Stimulated activated CD4-positive, alpha-beta T cell treated with anti-CD3 and anti-CD28 coated beads, Interleukin-15, amount 100 ng/mL, for 1 hour (primary cell): Measurements from ENCODE around the gene MAB21L4.

Source experiments
- DNase-seq, 2 donors: peaks; one replicate each; pipeline ENCODE4 v3.0.0-alpha.2; 2020; ENCODE audit warnings: low read depth in 1 of 2, low spot score in 1 of 2

Gene MAB21L4

GRCh38 chr2:240881913-240882312 lies 14.0 kb downstream of the MAB21L4 start:
- no peak for DNase-seq

GRCh38 chr2:240879105-240879504 lies 16.9 kb downstream of the MAB21L4 start:
- DNase-seq = no peak

- DNase-seq = no peak
Measured at GRCh38 chr2:240878341-240878936, 17.5 kb downstream of the MAB21L4 start.

GRCh38 chr2:240877460-240878340 lies 18.3 kb downstream of the MAB21L4 start:
- DNase-seq = no peak

GRCh38 chr2:240876475-240877251 lies 19.3 kb downstream of the MAB21L4 start:
- DNase-seq = no peak

GRCh38 chr2:240876035-240876474 lies 19.9 kb downstream of the MAB21L4 start:
- no peak for DNase-seq

- DNase-seq = no peak
Measured at GRCh38 chr2:240875228-240876034, 20.5 kb downstream of the MAB21L4 start.

GRCh38 chr2:240874715-240875227 lies 21.2 kb downstream of the MAB21L4 start:
- no peak for DNase-seq

- DNase-seq = no peak
Measured at GRCh38 chr2:240873805-240874714, 21.9 kb downstream of the MAB21L4 start.

- no peak for DNase-seq
Measured at GRCh38 chr2:240873098-240873788, 22.7 kb downstream of the MAB21L4 start.

- DNase-seq = no peak
Measured at GRCh38 chr2:240872317-240873097, 23.4 kb downstream of the MAB21L4 start.

GRCh38 chr2:240871071-240871958 lies 24.6 kb downstream of the MAB21L4 start:
- no peak for DNase-seq

- no peak for DNase-seq
Measured at GRCh38 chr2:240869956-240870875, 25.7 kb downstream of the MAB21L4 start.

- DNase-seq = no peak
Measured at GRCh38 chr2:240869109-240869955, 26.6 kb downstream of the MAB21L4 start.
